HG02884 (cell line): ENCODE measurements around the gene RNF151.
"Not testable (repeated sequence)": the region's sequence is repeated elsewhere in the genome, so short reads cannot be mapped to it uniquely, and the experiment has no call there.

Experiments
- ATAC-seq: cut with Tn5 transposase; IDR thresholded peaks from one replicate; pipeline ENCODE4 v1.9.1; 2021; ENCODE audit warnings: mild to moderate bottlenecking, moderate library complexity; ENCODE audit not compliant: unreplicated experiment

RNF151 gene

GRCh38 chr16:1958715-1959268 lies 7.9 kb upstream of the RNF151 start:
- no peak for ATAC-seq

- ATAC-seq = peak; percentile 62
Measured at GRCh38 chr16:1959269-1960039, 7.2 kb upstream of the RNF151 start, which contains the start of gene NDUFB10. Gene NDUFB10 (plus strand): TSS chr16:1959538. CDS start chr16:1959625, 87 bp downstream.

DNA sequence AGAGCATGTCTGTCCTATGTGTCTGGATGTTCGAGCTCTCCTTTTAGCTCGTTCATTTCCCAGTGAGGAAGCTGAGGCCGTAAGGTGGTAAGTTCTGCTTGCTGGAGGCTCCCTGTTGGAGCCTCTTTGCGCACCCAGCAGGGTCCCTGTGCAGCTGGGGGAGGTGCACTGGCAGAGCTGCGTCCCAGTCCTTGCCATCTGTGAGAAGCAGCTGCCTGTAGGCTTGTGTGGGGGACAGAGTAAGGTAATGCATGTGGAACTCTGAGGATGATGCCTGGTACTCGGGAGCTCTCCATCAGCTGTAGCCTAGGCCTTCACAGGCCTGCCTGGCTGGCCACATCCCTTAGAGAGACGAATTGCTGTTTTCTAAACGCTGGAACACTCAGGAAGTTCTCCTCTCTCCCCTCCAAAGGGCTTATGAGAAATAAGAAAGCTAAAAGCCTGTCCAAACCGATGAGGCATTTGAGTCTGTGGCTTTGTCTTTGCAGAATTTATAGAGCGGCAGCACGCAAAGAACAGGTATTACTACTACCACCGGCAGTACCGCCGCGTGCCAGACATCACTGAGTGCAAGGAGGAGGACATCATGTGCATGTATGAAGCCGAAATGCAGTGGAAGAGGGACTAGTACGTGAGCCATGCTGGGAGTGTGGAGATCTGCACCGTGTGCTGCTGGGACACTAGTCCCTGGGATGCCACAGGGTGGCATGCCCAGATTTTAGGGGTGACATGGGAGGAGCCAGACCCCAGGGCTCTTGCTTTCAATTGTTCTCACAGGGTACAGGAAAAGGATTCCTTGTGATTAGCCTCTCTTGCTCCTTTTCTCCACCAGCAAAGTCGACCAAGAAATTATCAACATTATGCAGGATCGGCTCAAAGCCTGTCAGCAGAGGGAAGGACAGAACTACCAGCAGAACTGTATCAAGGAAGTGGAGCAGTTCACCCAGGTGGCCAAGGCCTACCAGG lies 5.7 kb upstream of the RNF151 start:
- ATAC-seq = no peak

DNA sequence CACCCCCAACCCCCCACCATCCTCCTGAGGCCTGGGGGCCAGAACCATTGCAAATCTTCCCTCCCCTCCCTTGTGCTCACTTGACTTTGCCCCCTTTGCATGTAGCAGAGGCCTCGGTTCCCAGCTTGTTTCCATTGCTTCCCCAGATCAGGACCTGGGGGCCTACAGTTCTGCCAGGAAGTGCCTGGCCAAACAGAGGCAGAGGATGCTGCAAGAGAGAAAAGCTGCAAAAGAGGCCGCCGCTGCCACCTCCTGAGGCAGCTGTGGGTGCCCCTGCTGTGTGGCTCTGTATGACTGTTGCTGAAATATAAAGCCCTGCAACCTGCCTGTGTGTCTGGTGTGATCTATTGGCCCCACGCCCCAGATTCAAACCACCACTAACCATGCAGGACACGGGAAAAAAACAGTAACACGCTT lies 5.0 kb upstream of the RNF151 start:
- ATAC-seq = no peak

DNA sequence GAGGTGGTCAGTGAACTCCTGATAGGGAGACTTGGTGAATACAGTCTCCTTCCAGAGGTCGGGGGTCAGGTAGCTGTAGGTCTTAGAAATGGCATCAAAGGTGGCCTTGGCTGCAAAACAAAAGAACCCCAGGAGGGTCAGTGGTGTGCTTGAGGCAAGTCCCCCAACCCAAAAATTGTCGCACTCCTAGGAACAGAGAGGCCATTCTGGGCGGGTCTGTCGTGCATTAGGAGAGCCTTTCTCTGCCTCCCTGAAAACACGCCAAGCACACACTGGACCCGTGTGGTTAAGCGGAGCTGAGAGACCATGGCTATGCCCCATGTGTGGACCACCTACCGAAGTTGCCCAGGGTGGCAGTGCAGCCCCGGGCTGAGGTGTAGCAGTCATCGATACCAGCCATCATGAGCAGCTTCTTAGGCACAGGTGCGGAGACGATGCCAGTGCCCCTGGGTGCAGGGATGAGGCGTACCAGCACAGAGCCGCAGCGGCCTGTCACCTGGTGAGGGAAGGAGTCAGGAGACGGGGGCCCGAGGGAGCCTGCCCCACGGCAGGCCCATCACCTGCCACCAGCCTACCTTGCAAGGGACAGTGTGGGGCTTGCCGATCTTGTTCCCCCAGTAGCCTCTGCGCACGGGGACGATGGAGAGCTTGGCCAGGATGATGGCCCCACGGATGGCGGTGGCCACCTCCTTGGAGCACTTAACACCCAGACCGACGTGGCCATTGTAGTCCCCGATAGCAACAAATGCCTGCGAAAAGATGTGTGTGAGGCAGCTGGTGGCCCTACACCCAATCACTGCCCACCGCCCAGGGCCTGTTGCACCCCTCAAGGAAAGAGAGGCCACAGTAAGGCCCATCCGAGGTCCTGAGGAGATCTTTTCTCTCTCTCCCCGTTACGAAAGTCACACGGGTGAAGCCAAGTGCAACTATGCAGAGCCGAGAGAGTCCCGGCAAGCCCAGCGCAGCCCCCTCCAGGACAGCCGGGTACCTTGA lies 4.2 kb upstream of the RNF151 start:
- ATAC-seq = not testable (repeated sequence)

- no peak for ATAC-seq
Measured at GRCh38 chr16:1963806-1964505, 2.7 kb upstream of the RNF151 start.

DNA sequence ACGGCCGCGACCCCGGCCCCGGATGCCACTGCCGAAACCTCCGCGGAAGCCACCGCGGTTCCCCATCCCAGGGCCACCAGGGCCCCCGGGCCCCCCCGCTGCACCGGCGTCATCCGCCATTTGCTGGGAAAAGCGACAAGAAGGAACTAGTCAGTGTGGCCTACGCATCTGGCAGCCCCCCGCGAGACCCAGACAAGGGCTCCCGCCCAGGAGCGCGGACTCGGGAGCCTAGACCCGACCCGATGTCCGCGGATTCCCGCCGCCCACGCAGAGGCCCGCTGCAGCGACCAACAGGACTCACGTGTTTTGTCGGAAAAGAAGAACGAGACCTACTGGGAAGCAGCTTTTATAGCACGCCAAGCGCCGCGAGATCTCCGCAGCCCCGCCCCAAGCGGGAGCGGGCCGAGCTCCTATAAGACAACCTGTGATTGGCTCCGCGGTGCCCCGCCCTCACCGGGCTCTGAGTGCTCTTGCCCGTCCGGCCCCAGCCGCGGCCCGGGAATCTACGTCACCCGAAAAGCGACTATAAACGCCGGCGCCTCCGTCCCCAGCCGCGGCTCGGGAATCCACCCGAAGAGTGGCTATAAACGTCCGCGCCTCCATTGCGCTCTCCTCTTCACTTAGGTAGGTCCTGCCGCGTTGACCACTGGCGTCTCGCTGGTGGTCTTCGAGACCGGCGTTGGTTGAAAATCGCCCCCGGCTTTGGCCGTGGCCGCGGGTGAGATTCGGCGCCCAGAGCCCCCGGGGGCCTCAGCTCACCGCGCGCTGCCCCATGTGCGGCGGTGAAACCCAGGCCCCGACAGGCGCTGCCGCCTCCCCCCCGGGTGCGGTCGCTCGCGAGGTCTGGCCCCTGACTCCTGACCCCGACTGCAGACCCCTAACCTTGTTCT lies 1.9 kb upstream of the RNF151 start, which contains the start of gene RPS2:
RPS2 (minus strand) TSS at position 321 of the 890 bp plus-strand sequence; CDS start at position 120, 201 bp downstream.
- peak; percentile 77 for ATAC-seq

DNA sequence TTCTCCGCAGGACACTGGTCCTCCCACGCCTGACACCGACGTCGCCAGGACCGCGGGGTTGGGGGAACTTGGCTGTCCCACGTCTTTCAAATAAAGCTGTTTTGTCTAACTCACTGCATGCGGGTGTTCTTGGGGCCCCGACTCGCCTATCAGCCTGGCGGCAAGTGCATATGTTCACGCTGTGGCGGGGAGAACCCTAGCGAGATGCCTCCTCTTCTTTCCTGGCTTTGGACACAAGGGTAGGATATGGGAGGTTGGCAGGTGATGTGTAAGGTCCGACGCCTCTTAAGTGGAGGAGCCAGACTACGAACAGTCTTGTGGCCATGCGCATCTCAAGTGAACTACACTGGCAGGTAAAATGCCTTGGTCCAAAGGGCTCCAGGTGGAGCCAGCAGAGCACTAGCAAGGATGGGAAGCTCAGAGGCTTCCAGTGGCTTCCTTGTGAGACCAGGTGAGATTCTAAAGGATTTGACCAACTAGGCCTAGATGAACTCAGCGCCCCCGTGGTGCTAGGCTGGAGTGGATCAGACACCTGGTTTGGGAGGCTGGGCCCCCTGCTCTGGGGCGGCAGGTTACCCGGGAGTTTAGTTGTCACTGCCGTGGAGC lies 1.2 kb upstream of the RNF151 start:
- no peak for ATAC-seq

- no peak for ATAC-seq
Measured at GRCh38 chr16:1968146-1968953, 1.7 kb downstream of the RNF151 start.

GRCh38 chr16:1971796-1972489 lies 5.3 kb downstream of the RNF151 start, which contains the start of gene TBL3:
Gene TBL3 (plus strand): TSS chr16:1972053. CDS start chr16:1972165, 112 bp downstream.
- peak; percentile 87 for ATAC-seq

DNA sequence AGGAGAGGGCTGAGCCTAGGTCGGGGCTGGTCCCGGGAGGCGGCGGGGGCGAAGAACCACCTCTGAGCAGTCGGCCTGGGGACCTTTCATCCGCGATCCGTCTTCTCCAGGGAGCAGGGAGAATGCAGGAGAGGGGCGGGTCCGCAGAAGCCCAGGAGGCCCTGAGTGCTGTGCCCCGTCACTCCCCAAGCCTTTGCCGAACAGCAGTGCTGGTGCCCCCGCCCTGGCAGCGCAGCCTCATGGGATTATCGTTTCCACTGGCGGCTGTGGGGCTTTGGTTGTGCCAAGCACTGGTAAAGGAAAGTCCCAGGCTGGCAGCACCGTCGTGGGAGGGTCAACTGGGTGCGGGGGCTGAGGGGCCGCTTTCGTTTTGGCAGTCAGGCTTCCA lies 5.8 kb downstream of the RNF151 start:
- no peak for ATAC-seq

DNA sequence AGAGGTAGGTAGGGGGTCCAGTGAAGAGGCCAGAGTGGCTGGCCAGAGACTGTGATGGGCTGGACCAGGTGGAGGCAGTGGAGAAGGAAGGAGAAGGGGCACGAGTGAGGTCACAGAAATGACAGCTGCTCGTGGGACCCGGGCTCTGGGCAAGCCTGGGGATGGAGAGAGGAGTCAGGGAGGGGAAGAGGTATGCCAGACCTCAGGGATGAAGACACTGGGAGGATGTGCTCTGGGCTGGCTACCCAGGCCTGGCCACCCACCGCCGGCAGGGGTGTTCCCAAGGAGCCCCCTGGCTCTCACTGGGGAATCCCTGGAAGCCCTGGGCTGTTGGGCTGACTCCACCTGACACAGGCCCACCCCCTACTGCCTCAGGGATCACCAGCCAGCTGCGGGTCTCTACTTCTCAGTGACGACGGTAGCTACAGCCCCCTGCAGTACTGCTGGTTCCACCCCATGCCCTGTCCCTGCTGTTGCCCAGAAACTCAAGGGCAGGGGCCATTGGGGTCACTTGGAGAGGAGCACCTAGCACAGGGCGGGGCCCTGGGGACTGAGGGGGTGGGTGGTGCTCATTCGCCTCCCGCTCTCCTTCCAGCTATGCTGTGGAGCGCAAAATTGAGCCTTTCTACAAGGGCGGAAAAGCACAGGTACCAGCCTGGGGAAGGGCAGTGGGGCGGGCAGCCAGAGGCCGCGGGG lies 7.0 kb downstream of the RNF151 start:
- ATAC-seq = no peak

- no peak for ATAC-seq
Measured at GRCh38 chr16:1974157-1975070, 7.8 kb downstream of the RNF151 start.

DNA sequence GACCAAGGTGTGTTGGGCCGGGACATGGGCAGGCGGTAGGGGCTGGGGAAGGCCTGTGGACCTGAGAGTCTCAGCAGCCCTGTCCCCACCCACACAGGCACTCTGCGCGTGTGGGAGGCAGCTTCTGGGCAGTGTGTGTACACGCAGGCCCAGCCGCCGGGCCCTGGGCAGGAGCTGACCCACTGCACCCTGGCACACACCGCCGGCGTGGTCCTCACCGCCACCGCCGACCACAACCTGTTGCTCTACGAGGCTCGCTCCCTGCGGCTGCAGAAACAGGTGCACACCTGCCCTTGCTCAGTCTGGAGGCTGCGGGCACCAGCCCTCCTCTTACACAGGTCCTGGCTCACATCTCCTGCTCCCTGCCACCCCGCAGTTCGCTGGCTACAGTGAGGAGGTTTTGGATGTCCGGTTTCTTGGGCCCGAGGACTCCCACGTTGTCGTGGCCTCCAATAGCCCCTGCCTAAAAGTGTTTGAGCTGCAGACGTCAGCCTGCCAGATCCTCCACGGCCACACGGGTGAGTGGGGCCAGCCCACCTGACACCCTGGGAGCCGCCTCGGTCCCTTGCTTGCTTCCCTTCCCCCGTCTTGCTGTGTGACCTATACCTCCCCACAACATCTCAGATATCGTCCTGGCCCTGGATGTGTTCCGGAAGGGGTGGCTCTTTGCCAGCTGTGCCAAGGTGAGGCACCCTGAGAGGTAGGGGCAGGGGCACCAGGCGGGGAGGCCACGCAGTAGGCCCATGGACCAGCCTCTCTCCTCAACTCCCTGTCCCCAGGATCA lies 9.0 kb downstream of the RNF151 start:
- ATAC-seq = no peak
